ENCODE measurements around the gene P3H2. TPM values are rescaled to one million over a fixed set of nuclear protein-coding genes. Genes with fewer than 3 reads are reported as not detected.

The P3H2 gene
- total and polyA plus RNA-seq, 2 experiments from 2014 or later, result 14.5 TPM

- H3K9me3 ChIP-seq (ENCODE audit: low read depth), result no peaks in the 10 kb centered on the region
- no peak overlapping the region for H3K4me2 ChIP-seq
- no peak overlapping the region for H3K27ac ChIP-seq
- WGBS (ENCODE audit: low lambda C conversion rate, missing lambda C conversion rate), result 89% methylated on average over 6 of the region's 6 CpGs
- no peak for DNase-seq (ENCODE audit: low spot score)
- no peak overlapping the region for H3K4me3 ChIP-seq
- no peaks in the 10 kb centered on the region for H3K79me2 ChIP-seq
- H3K4me1 ChIP-seq (ENCODE audit: insufficient read depth), result no peaks in the 10 kb centered on the region
- no peaks in the 10 kb centered on the region for H3K36me3 ChIP-seq (replicated peaks; ENCODE audit: insufficient read depth, low read depth)
- no peaks in the 10 kb centered on the region for H4K20me1 ChIP-seq (ENCODE audit: insufficient read depth, poor library complexity, severe bottlenecking)
- no peaks in the 10 kb centered on the region for H3K27me3 ChIP-seq
- no peak overlapping the region for H2AFZ ChIP-seq
- TF ChIP-seq EZH2 (IDR thresholded peaks at IDR 0.05; ENCODE audit: borderline replicate concordance), result no peak
- H3K9me2 ChIP-seq (replicated peaks; ENCODE audit: insufficient read depth), result no peaks in the 10 kb centered on the region
These were observed 134.7 kb downstream of the P3H2 start for GRCh38 chr3:189985948-189986347.

GRCh38 chr3:189983612-189984011 is 137.1 kb downstream of the P3H2 start:
- Histone ChIP-seq H3K4me3 (no peak overlapping the region), H3K9me3 (ENCODE audit: low read depth) (no peaks in the 10 kb centered on the region), H3K9me2 (replicated peaks; ENCODE audit: insufficient read depth) (no peaks in the 10 kb centered on the region), H3K27me3 (no peaks in the 10 kb centered on the region), H3K36me3 (replicated peaks; ENCODE audit: insufficient read depth, low read depth) (no peaks in the 10 kb centered on the region), H2AFZ (no peak overlapping the region), H3K27ac (no peak overlapping the region), H3K79me2 (no peaks in the 10 kb centered on the region), H4K20me1 (ENCODE audit: insufficient read depth, poor library complexity, severe bottlenecking) (no peaks in the 10 kb centered on the region), H3K4me1 (ENCODE audit: insufficient read depth) (no peaks in the 10 kb centered on the region), H3K4me2 (no peak overlapping the region)
- 90% methylated on average over 3 of the region's 3 CpGs for WGBS (ENCODE audit: low lambda C conversion rate, missing lambda C conversion rate)
- no peak for DNase-seq (ENCODE audit: low spot score)
- TF ChIP-seq CTCF (IDR thresholded peaks at IDR 0.05; ENCODE audit: poor library complexity) (no peak), EZH2 (IDR thresholded peaks at IDR 0.05; ENCODE audit: borderline replicate concordance) (no peak), EZH2phosphoT487 (IDR thresholded peaks at IDR 0.05; ENCODE audit: low read depth, severe bottlenecking, unreplicated experiment) (no peak)

GRCh38 chr3:189982321-189982945 is 138.3 kb downstream of the P3H2 start:
- H3K36me3 ChIP-seq (replicated peaks; ENCODE audit: insufficient read depth, low read depth), result no peaks in the 10 kb centered on the region
- no peak overlapping the region for H3K4me3 ChIP-seq
- H3K9me2 ChIP-seq (replicated peaks; ENCODE audit: insufficient read depth), result no peaks in the 10 kb centered on the region
- H2AFZ ChIP-seq, result no peak overlapping the region
- no peak overlapping the region for H3K4me2 ChIP-seq
- no peaks in the 10 kb centered on the region for H4K20me1 ChIP-seq (ENCODE audit: insufficient read depth, poor library complexity, severe bottlenecking)
- no peaks in the 10 kb centered on the region for H3K4me1 ChIP-seq (ENCODE audit: insufficient read depth)
- no peak overlapping the region for H3K27ac ChIP-seq
- H3K9me3 ChIP-seq (ENCODE audit: low read depth), result no peaks in the 10 kb centered on the region
- no peak for DNase-seq (ENCODE audit: low spot score)
- H3K79me2 ChIP-seq, result no peaks in the 10 kb centered on the region
- WGBS (ENCODE audit: low lambda C conversion rate, missing lambda C conversion rate), result 98% methylated on average over 5 of the region's 5 CpGs
- TF ChIP-seq EZH2phosphoT487 (IDR thresholded peaks at IDR 0.05; ENCODE audit: low read depth, severe bottlenecking, unreplicated experiment) (no peak), EZH2 (IDR thresholded peaks at IDR 0.05; ENCODE audit: borderline replicate concordance) (no peak), CTCF (IDR thresholded peaks at IDR 0.05; ENCODE audit: poor library complexity) (no peak)
- no peaks in the 10 kb centered on the region for H3K27me3 ChIP-seq

- H3K27me3 ChIP-seq, result no peaks in the 10 kb centered on the region
- H3K4me1 ChIP-seq (ENCODE audit: insufficient read depth), result no peaks in the 10 kb centered on the region
- no peaks in the 10 kb centered on the region for H3K79me2 ChIP-seq
- TF ChIP-seq EZH2phosphoT487 (IDR thresholded peaks at IDR 0.05; ENCODE audit: low read depth, severe bottlenecking, unreplicated experiment), result no peak
- no peak overlapping the region for H3K4me2 ChIP-seq
- no peaks in the 10 kb centered on the region for H3K36me3 ChIP-seq (replicated peaks; ENCODE audit: insufficient read depth, low read depth)
- no peak overlapping the region for H3K4me3 ChIP-seq
- no peaks in the 10 kb centered on the region for H3K9me3 ChIP-seq (ENCODE audit: low read depth)
- no peaks in the 10 kb centered on the region for H3K9me2 ChIP-seq (replicated peaks; ENCODE audit: insufficient read depth)
- no peak for DNase-seq (ENCODE audit: low spot score)
- H3K27ac ChIP-seq, result no peak overlapping the region
- no peak overlapping the region for H2AFZ ChIP-seq
- no peaks in the 10 kb centered on the region for H4K20me1 ChIP-seq (ENCODE audit: insufficient read depth, poor library complexity, severe bottlenecking)
These were observed 139.0 kb downstream of the P3H2 start for GRCh38 chr3:189981668-189982067.

Measured in hepatocyte (in vitro differentiated cells).